HepG2 (cell line): ENCODE measurements around the gene CHMP6. TPM values are rescaled to one million over a fixed set of nuclear protein-coding genes. Genes with fewer than 3 reads are reported as not detected.
A peak's percentile ranks its signal among the peaks of the same experiment; 100 is the strongest.

Source experiments
- ATAC-seq: fragments of 200-7000 bp; cut with Tn5 transposase; 3 replicates; pipeline ENCODE4 v1.9.1; 2020; ENCODE audit warnings: mild to moderate bottlenecking, moderate library complexity
- BruUV-seq: library from RNA; stranded (reverse); fragments of 400-500 nt; replicated peaks from 2 replicates; lab custom pipeline; 2021; lab: Mats Ljungman, UMichigan
- CTCF ChIA-PET: fragments of 300-600 bp; formaldehyde crosslinking; extraction: SDS; loops from one replicate; lab custom pipeline; 2021; ENCODE audit warnings: low total read pairs, inconsistent platforms, low intra/inter-chr PET ratio; lab: Yijun Ruan, JAX
- POLR2A ChIA-PET: fragments of 350-600 bp; sonication (Branson Sonifier 250); formaldehyde crosslinking; loops from one replicate; lab custom pipeline; 2020; ENCODE audit warnings: antibody characterized with exemption, inconsistent platforms; lab: Yijun Ruan, JAX
- DNase-seq: peaks from one replicate; pipeline ENCODE4 v3.0.0-alpha.2; 2015; ENCODE audit warnings: low spot score
- FAIRE-seq: peaks from 3 replicates; lab custom pipeline; 2011; peaks lifted over from hg19 to GRCh38; lab: Jason Lieb, UNC
- H2AFZ ChIP-seq: one replicate; pipeline ENCODE4 v1.6.1; 2011; ENCODE audit warnings: low read length, inconsistent platforms
- H3K27ac ChIP-seq: fragments of 300-600 bp; 3 replicates; pipeline ENCODE4 v1.8.0; 2011; ENCODE audit warnings: mixed run types, mild to moderate bottlenecking, mixed read lengths, low read length, inconsistent platforms; ENCODE audit not compliant: insufficient read depth; ENCODE audit errors: extremely low read length
- H3K27me3 ChIP-seq, 2 experiments: fragments of 200-600 bp in 1 of 2; 2 replicates in 1 of 2; 3 replicates in 1 of 2; pipeline versions ENCODE4 v1.6.0 to v1.8.0; 2011; ENCODE audit warnings: low read length in 2 of 2, mild to moderate bottlenecking in 2 of 2, moderate library complexity in 2 of 2, inconsistent platforms in 1 of 2; ENCODE audit not compliant: insufficient read depth in 2 of 2, control insufficient read depth in 1 of 2
- H3K36me3 ChIP-seq, 2 experiments: fragments of 200-600 bp in 1 of 2; replicated peaks in 1 of 2; 2 replicates in 1 of 2; 3 replicates in 1 of 2; pipeline versions ENCODE4 v1.5.1 to v1.8.0; 2011; ENCODE audit warnings: low read length in 2 of 2, inconsistent platforms in 1 of 2; ENCODE audit not compliant: insufficient read depth in 2 of 2, control insufficient read depth in 1 of 2
- H3K4me1 ChIP-seq: 2 replicates; pipeline ENCODE4 v1.5.1; 2012; ENCODE audit warnings: low read length, inconsistent platforms; ENCODE audit not compliant: insufficient read depth
- H3K4me2 ChIP-seq: 2 replicates; pipeline ENCODE4 v1.6.0; 2011; ENCODE audit warnings: low read depth, low read length, inconsistent platforms
- H3K4me3 ChIP-seq, 3 experiments: fragments of 200-600 bp in 1 of 3; sonication (generic), shearing (Covaris generic) in 1 of 3; replicated peaks in 1 of 3; 2 replicates each; pipeline ENCODE4 v1.5.1; 2011 to 2016; ENCODE audit warnings: low read length in 3 of 3, inconsistent platforms in 2 of 3, low read depth in 2 of 3, mild to moderate bottlenecking in 2 of 3, control low read depth in 1 of 3, mixed read lengths in 1 of 3; ENCODE audit not compliant: insufficient read depth in 1 of 3
- H3K79me2 ChIP-seq: one replicate; pipeline ENCODE4 v1.6.1; 2011; ENCODE audit warnings: low read length, inconsistent platforms; ENCODE audit not compliant: insufficient read depth
- H3K9ac ChIP-seq: 2 replicates; pipeline ENCODE4 v1.6.0; 2011; ENCODE audit warnings: mild to moderate bottlenecking, low read depth, low read length, inconsistent platforms; ENCODE audit not compliant: insufficient read depth
- H3K9me3 ChIP-seq: 2 replicates; pipeline ENCODE4 v1.5.1; 2012; ENCODE audit warnings: mild to moderate bottlenecking, low read length
- H4K20me1 ChIP-seq: 2 replicates; pipeline ENCODE4 v1.6.0; 2011; ENCODE audit warnings: inconsistent platforms, mild to moderate bottlenecking, low read length, moderate library complexity; ENCODE audit not compliant: insufficient read depth
- RBAK ChIP-seq: sonication (generic); formaldehyde crosslinking; IDR thresholded peaks from 2 replicates; pipeline ENCODE4 v1.5.1; 2020; ENCODE audit warnings: mild to moderate bottlenecking, missing genetic modification reagents
- U2AF2 ChIP-seq: fragments of 200-400 bp; formaldehyde crosslinking; IDR thresholded peaks from 2 replicates; pipeline ENCODE4 v1.6.1; 2017; ENCODE audit warnings: low read depth, mild to moderate bottlenecking, low read length
- ZFX ChIP-seq: sonication (generic); formaldehyde crosslinking; IDR thresholded peaks from 2 replicates; pipeline ENCODE4 v1.4.0; 2020; ENCODE audit warnings: mild to moderate bottlenecking, low read depth, missing genetic modification reagents, moderate library complexity
- ZNF484 ChIP-seq: sonication (generic); formaldehyde crosslinking; IDR thresholded peaks from 2 replicates; pipeline ENCODE4 v1.5.1; 2020; ENCODE audit warnings: mild to moderate bottlenecking, low read depth, missing genetic modification reagents, borderline replicate concordance
- WGBS: methylation state at CpG from one replicate; pipeline ENCODE4 v1.1.6; 2017; ENCODE audit warnings: low lambda C conversion rate; 5-methylcytosine and 5-hydroxymethylcytosine counted together
- in situ Hi-C: cut with HindIII; loops from 2 replicates; pipeline ENCODE4 v1.10.0; 2017; ENCODE audit warnings: low pct_unique_long_range_greater_than_20kb; ENCODE audit not compliant: extremely low pct_ligation_motif_present
- intact Hi-C: fragments of 100-400 bp; cut with micrococcal nuclease; formaldehyde crosslinking; loops from one replicate; pipeline ENCODE4 v1.10.0; 2022; ENCODE audit not compliant: unreplicated experiment
- polyA plus RNA-seq, 8 experiments: library from polyadenylated mRNA; depleted of rRNA in 3 of 8; stranded (reverse) in 7 of 8; unstranded in 1 of 8; fragments of >200 nt; fragmentation: Illumina TruSeq in 4 of 8; extraction: Trizol in 4 of 8; gene quantifications; 2 replicates each; pipeline versions ENCODE4 v1.2.1 to v1.2.3, GENCODE V29; 2011 to 2016; ENCODE audit warnings: low read depth in 4 of 8, missing spikeins in 1 of 8, mixed read lengths in 1 of 8; ENCODE audit not compliant: insufficient read depth in 1 of 8
- total RNA-seq, 5 experiments: library from RNA; depleted of rRNA; stranded (reverse); fragments of >200 nt; fragmentation: Illumina TruSeq; extraction: Trizol; gene quantifications; 2 replicates each; pipeline ENCODE4 v1.2.3, GENCODE V29; 2016; ENCODE audit warnings: low read depth in 1 of 5
- TF ChIP-seq, protein P1 (sequence below): sonication (generic); formaldehyde crosslinking; IDR thresholded peaks from 2 replicates; pipeline ENCODE4 v1.8.0; 2022; ENCODE audit warnings: missing genetic modification reagents, mild to moderate bottlenecking, inconsistent platforms, borderline replicate concordance

Gene CHMP6
- total and polyA plus RNA-seq, 2 of the 13 experiments (the other 11 are each of a cell fraction or from before 2014, with no cell fraction given): 11.1 to 24.2 TPM

DNA sequence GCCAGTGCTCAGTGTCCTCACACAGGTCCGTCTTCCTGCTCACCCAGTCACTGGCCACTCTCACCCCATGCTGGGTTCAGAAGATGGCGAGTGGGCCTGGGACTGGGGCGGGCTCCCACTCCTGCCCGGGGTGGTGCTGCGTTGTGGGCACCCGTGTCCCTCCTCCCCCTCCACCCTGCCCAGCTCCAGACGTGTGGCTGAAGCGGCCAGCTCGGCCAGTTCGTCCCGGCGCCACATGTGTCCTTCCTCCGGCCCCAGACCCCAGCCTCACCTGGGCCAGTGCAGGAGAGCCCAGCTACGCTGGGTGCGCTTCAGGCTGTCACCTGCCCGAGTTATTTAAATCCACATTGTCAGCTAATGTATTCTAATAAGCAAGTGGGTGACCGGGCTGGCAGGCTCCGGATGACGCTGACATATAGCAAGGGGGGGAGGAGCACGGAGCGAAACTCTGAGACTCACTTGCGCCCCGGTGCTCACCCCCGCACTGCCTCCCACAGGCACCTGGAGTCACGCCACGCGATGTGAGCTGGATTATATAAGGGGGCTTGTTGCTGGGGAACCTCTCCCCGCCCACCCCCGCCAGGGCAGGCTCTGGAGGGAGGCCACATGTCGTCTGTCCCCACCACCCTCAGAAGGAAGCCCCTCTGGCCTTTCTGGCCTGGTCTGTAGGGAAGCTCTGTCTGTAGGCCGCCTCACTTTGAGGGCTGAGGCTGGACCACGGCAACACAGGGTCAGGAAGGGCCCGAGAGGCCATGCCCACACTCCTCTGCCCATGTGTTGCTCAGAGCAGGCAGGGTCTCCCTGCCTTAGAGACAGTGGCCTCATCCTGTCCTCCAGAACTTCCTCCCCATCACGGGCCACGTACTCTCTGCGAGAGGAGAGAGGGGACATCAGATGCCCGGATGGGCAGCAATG is 36.2 kb downstream of the CHMP6 start (continued):
- TF ChIP-seq, protein P1, sequence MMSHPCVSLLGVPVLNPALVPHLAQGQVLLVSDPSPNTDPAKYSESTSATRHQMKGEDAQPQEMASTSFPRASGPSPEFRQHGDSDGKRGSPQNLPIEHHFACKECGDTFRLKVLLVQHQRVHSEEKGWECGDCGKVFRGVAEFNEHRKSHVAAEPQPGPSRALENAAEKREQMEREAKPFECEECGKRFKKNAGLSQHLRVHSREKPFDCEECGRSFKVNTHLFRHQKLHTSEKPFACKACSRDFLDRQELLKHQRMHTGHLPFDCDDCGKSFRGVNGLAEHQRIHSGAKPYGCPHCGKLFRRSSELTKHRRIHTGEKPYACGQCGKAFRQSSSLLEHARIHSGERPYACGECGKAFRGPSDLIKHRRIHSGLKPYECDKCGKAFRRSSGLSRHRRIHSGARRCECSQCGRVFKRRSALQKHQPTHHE: no peak
- no peak for TF ChIP-seq U2AF2

DNA sequence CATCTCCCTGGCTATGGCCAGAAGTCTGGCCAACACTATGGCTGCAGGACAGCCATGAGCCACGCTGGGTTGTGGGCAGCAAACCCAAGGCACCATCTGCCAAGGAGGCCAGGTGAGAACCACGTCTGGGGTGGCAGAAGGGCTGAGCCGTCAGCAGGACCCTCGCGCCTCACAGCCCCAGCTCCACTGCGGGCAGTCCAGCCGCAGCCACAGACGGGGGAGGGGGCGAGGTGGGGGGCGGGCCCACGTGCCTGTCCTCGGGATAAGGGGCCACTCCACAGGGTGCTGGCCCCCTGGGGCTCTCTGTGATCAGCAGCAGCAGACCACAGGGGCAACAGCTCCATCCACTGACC is 36.8 kb downstream of the CHMP6 start:
- no peak overlapping the region for H3K9ac ChIP-seq
- H3K4me3 ChIP-seq: no peak overlapping the region
- H3K9me3 ChIP-seq: no peaks in the 10 kb centered on the region
- WGBS: 20% methylated on average over 2 of the region's 12 CpGs
- ChIA-PET CTCF (no interaction called here), POLR2A (interaction anchor here (1.8 kb wide), 1 partner anchor 9 kb away, joined by 5 read pairs; no protein-coding TSS in a partner anchor)
- intact Hi-C loops: no loop called here
- no peaks in the 10 kb centered on the region for H3K36me3 ChIP-seq
- 0 out of 2 replicates have a peak, but pooled peaks cover 2% of the 10 kb centered on the region for H4K20me1 ChIP-seq
- peaks cover 17 to 39% of the 10 kb centered on the region in 2 experiments; a peak in 4 of 5 replicates for H3K27me3 ChIP-seq
- no peak overlapping the region for H3K27ac ChIP-seq
- H2AFZ ChIP-seq: no peak overlapping the region
- ATAC-seq (no peak), DNase-seq (no peak), FAIRE-seq (no peak)
- in situ Hi-C loops: no loop called here
- H3K4me1 ChIP-seq: peaks cover 73% of the 10 kb centered on the region
- H3K4me2 ChIP-seq: no peak overlapping the region
- no TSS peak for BruUV-seq
- H3K79me2 ChIP-seq: no peaks in the 10 kb centered on the region
- peak; percentile 8; the same call in 1 of the 2 replicates for TF ChIP-seq ZFX (CRISPR knock-in tag)
- no peak for TF ChIP-seq ZNF484 (CRISPR knock-in tag)
- no peak for TF ChIP-seq RBAK (CRISPR knock-in tag)
